ENCODE results near the gene PHC2.

The PHC2 gene

GRCh38 chr1:33280091-33280661 is 150.7 kb downstream of the PHC2 start:
- TF ChIP-seq RAD21 (IDR thresholded peaks at IDR 0.05; ENCODE audit: low read depth), result no peak
- TF ChIP-seq NFIC (IDR thresholded peaks at IDR 0.05), result no peak
- TF ChIP-seq EGR1 (IDR thresholded peaks at IDR 0.05), result no peak
- no peak for TF ChIP-seq TAF1 (IDR thresholded peaks at IDR 0.05; ENCODE audit: low read depth)
- TF ChIP-seq FOXM1 (IDR thresholded peaks at IDR 0.05; ENCODE audit: borderline replicate concordance, low read depth), result no peak
- no peak for TF ChIP-seq CREB1 (IDR thresholded peaks at IDR 0.05; ENCODE audit: low read depth)
- TF ChIP-seq TCF12 (IDR thresholded peaks at IDR 0.05; ENCODE audit: low read depth), result no peak
- no peak for TF ChIP-seq MAX (IDR thresholded peaks at IDR 0.05)
- no peak for TF ChIP-seq EP300 (IDR thresholded peaks at IDR 0.05; ENCODE audit: borderline replicate concordance)
- no peak for TF ChIP-seq YY1 (IDR thresholded peaks at IDR 0.05; ENCODE audit: low read depth)
- no peak for TF ChIP-seq CEBPB (IDR thresholded peaks at IDR 0.05)
- TF ChIP-seq ZBTB7A (IDR thresholded peaks at IDR 0.05; ENCODE audit: low read depth), result no peak
- no peak for TF ChIP-seq TEAD4 (IDR thresholded peaks at IDR 0.05)
- TF ChIP-seq USF1 (IDR thresholded peaks at IDR 0.05), result no peak
- TF ChIP-seq REST (IDR thresholded peaks at IDR 0.05; ENCODE audit: low read depth), result no peak

GRCh38 chr1:33277488-33278084 is 153.3 kb downstream of the PHC2 start:
- TF ChIP-seq CEBPB (IDR thresholded peaks at IDR 0.05) (no peak), YY1 (IDR thresholded peaks at IDR 0.05; ENCODE audit: low read depth) (no peak), USF1 (IDR thresholded peaks at IDR 0.05) (no peak), FOXM1 (IDR thresholded peaks at IDR 0.05; ENCODE audit: borderline replicate concordance, low read depth) (no peak), NFIC (IDR thresholded peaks at IDR 0.05) (no peak), EP300 (IDR thresholded peaks at IDR 0.05; ENCODE audit: borderline replicate concordance) (no peak), TAF1 (IDR thresholded peaks at IDR 0.05; ENCODE audit: low read depth) (no peak), MAX (IDR thresholded peaks at IDR 0.05) (no peak), EGR1 (IDR thresholded peaks at IDR 0.05) (no peak), CREB1 (IDR thresholded peaks at IDR 0.05; ENCODE audit: low read depth) (no peak), TCF12 (IDR thresholded peaks at IDR 0.05; ENCODE audit: low read depth) (no peak), REST (IDR thresholded peaks at IDR 0.05; ENCODE audit: low read depth) (no peak), RAD21 (IDR thresholded peaks at IDR 0.05; ENCODE audit: low read depth) (no peak), TEAD4 (IDR thresholded peaks at IDR 0.05) (no peak)

- TF ChIP-seq ZBTB7A (IDR thresholded peaks at IDR 0.05; ENCODE audit: low read depth), result no peak
- TF ChIP-seq CREB1 (IDR thresholded peaks at IDR 0.05; ENCODE audit: low read depth), result no peak
Measured at GRCh38 chr1:33276573-33277298, 154.2 kb downstream of the PHC2 start.

- TF ChIP-seq CEBPB (IDR thresholded peaks at IDR 0.05), result no peak
- no peak for TF ChIP-seq MAX (IDR thresholded peaks at IDR 0.05)
- no peak for TF ChIP-seq EGR1 (IDR thresholded peaks at IDR 0.05)
- no peak for TF ChIP-seq YY1 (IDR thresholded peaks at IDR 0.05; ENCODE audit: low read depth)
- no peak for TF ChIP-seq USF1 (IDR thresholded peaks at IDR 0.05)
- TF ChIP-seq ZBTB7A (IDR thresholded peaks at IDR 0.05; ENCODE audit: low read depth), result no peak
- TF ChIP-seq RAD21 (IDR thresholded peaks at IDR 0.05; ENCODE audit: low read depth), result no peak
- TF ChIP-seq TAF1 (IDR thresholded peaks at IDR 0.05; ENCODE audit: low read depth), result no peak
- TF ChIP-seq NFIC (IDR thresholded peaks at IDR 0.05), result no peak
- TF ChIP-seq CREB1 (IDR thresholded peaks at IDR 0.05; ENCODE audit: low read depth), result no peak
- no peak for TF ChIP-seq TCF12 (IDR thresholded peaks at IDR 0.05; ENCODE audit: low read depth)
- TF ChIP-seq TEAD4 (IDR thresholded peaks at IDR 0.05), result no peak
- TF ChIP-seq REST (IDR thresholded peaks at IDR 0.05; ENCODE audit: low read depth), result no peak
- no peak for TF ChIP-seq EP300 (IDR thresholded peaks at IDR 0.05; ENCODE audit: borderline replicate concordance)
- TF ChIP-seq FOXM1 (IDR thresholded peaks at IDR 0.05; ENCODE audit: borderline replicate concordance, low read depth), result no peak
Measured at GRCh38 chr1:33275706-33276572, 155.0 kb downstream of the PHC2 start.
